GM19043 (cell line): ENCODE data around the gene CMYA5.

Experiments used
- ATAC-seq: cut with Tn5 transposase; IDR thresholded peaks from one replicate; pipeline ENCODE4 v1.9.1; 2021; ENCODE audit warnings: low read depth; ENCODE audit not compliant: unreplicated experiment

CMYA5 gene

GRCh38 chr5:79831381-79832309 lies 142.0 kb downstream of the CMYA5 start:
- no peak for ATAC-seq

DNA sequence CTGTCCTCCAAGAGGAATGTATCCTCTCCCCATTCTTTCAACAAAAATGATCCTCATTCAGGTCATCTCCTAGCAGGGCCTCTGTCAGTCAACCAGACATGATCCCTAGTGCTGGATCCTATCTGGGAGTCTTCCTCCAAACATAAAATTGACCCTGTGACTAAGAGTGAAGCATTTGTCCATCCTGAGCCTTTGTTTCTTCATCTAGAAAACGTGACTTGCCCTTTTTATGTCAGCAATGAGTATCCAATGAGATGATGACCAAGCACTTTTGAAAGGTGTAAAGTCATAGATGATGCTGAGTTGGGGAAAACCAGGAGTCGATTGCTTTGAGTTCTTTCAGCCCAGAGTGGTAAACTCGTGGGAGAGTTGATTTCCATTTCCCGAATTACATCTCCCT lies 143.3 kb downstream of the CMYA5 start:
- ATAC-seq: no peak

- no peak for ATAC-seq
These were observed 144.6 kb downstream of the CMYA5 start for GRCh38 chr5:79834098-79834753.

DNA sequence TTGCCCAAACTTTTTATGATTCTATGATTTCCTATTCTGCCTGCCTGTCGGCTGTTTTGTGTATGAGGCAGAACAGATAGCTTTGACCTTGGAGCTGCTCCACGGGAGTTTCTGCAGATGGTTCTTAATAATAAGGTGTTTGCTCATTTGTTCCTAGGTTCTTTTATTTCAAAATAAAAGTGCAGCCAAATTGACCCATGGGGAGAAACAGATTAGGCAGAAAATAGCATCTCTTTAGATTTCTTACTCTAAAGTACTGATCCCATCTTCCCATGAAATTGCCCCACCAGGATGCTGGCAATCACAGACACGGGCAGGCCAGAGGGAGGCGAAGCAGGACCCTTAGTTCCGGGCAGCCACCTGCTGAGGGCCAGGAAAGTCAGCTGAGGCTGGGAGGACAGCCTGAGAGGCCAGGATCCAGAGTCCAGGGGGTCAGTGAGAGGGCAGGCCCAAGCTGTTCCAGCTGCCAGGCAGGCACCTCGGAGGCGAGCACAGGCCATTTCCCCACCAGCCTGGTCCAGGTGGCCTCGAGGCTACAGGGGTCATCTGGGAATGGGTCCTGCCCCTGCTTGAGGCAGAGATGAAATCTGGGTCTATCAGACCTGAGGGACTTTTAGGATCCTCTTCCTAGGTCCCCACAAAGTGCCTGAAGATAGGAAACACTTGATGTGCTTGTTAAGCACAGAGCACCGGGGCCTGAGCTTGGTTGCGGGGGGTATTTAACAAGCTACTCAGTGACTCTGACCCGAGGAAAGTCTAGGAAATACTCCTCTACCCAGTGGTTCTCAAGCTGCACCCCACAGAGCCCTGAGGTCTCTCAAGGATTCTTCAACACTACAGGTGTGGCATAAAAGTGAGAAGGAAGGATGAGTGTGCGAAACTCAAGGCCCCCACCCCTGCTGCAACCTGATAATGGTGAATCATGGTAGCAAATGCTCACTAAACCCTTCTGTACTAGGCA lies 145.4 kb downstream of the CMYA5 start:
- ATAC-seq: no peak

DNA sequence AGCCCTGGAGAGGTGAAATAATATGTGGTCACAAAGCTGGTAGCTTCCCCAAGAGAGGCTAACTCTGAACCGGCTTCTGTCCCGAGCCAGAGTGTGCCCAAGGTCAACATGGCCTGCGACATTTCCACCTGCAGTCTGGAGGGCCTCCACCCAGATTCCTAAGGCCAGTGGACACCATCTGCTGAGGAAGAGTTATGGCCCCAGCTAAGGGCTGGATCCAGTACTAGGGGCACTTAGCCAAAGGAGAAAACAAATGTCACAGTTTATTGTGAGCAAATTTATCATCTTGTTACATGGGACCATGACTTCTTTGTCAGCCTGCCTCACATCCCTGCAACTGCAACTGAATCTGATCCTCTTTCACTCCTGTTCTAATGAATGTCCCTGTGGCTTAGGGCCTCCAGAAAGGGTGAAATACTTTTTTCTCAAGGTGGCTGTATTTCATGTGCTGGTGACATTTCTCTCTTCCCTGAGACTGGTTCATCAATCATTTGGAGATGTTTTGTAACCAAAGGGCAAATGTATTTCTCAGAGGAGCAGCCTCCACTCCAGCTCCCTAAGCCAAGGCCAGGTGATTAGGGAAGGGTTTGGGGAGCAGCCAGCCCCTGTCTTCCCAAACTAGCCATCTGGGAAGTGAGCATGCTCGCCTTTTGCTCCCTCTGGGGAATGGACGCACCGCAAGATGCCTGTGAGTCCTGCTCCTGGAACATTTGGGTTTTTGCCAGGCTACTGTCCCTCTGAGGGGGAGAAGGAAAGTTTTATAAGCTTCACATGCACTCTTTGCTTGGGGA lies 148.3 kb downstream of the CMYA5 start:
- no peak for ATAC-seq

GRCh38 chr5:79840084-79840990 lies 150.7 kb downstream of the CMYA5 start:
- ATAC-seq: no peak

- ATAC-seq: no peak
These were observed 151.5 kb downstream of the CMYA5 start for GRCh38 chr5:79841172-79841571.

DNA sequence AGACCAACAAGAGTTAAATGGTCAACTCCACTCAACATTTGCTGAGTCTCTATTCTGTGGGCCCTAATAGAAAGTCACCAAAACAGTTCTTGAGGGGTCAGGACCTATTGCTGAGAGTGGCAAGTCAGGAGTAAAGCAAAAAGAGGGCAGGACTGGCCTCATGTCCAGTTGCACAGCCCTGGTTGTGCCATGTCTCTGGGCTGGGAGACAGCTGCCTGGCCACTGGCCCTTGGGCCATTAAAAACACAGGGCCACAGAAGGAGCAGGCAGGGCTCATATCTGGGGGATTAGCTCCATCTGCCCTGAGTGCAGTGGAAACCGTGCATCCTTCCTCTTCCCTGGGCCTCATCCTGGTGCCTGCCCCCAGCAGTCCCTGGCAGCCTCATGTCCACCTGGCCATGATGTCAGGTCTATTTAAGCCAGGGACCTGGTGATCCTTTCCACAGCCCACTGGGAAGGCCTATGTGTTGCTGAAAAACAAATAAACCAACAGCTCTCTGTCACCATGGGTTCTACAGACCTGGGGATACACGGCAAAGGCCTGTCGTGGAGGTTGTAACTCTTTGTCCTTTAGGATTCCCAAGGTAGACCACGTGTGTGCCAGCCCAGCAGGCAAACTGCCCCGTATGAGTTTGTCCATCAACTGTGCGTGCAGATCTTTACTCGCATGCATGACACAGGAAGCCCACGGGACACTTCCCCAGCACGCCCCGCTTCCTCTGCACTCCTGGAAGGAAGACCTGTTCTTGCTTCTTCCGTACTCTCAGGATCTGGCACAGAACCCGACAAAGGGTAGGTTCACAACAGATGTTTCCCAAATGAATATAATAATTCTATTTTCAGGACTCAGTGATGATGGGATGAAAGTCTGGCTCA lies 152.6 kb downstream of the CMYA5 start:
- ATAC-seq: no peak

- no peak for ATAC-seq
These were observed 153.4 kb downstream of the CMYA5 start for GRCh38 chr5:79842991-79843390.

- no peak for ATAC-seq
These were observed 154.1 kb downstream of the CMYA5 start for GRCh38 chr5:79843450-79844388.

DNA sequence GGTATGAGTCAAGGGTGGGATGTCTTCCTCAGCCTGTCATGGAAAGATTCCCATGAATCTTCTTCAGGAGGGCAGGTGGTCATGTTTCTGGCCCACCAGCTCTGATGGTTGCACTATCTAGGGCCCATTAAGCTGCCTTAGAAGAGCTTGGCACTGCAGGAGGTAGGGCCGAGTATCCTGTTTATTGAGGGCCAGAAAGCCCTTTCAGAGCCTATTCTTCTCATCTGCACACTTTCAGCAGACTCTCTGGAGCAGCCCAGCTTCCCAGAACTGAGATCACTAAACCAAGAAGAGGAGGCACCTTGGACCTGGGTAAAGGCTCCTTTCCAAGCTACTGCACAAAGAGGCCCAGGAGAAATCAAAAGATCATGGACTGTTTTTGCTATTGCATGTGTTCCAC lies 154.9 kb downstream of the CMYA5 start:
- ATAC-seq: no peak

DNA sequence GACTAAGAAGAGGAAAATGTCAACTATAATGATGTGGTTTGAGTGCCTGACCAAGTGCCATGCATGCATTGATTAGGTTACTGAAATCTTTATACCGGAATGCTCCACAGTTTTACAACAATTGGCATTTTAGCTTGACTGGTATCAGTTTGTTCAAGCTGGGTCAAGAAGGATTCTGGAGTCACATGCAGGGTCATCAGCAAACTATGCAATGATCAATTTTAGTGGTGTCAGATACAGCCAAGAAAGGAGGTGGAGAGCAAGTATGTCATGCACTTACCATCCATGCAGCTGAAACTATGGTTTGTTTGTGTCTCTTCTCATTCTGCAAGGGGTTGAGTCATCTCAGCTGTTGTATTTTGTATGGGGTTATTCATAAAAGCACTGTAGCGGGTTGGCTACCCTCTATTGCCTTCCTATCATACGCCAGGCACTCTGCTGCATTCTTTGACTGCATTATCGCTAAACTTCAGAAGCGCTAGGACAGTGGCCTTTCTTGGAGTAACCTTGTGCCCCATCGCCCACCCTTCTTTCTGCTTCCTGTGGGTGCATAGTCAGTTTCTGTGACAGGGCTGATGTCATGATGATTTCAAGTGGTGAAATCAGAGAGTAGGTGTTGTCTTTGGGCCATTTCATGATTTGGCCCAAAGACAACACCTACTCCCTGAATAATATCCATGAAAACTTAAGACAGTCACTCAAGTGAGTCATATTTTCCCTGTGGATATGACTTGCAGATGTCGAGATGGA lies 156.0 kb downstream of the CMYA5 start:
- no peak for ATAC-seq

GRCh38 chr5:79846198-79846521 lies 156.5 kb downstream of the CMYA5 start:
- no peak for ATAC-seq

GRCh38 chr5:79847561-79847960 lies 157.9 kb downstream of the CMYA5 start:
- ATAC-seq: no peak

DNA sequence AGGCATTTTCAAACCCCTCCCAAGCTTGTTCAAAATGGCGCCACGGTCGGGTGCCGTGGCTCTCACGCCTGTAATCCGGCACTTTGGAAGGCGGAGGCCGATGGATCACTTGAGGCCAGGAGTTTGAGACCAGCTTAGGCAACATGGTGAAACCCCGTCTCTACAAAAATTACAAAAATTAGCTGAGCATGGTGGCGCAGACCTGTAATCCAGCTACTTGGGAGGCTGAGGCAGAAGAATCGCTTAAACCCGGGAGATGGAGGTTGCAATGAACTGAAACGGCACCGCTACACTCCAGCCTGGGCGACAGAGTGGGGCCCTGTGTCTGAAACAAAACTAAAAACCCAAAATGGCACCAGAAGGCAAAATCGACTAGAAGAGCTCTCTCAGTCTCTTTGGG lies 159.4 kb downstream of the CMYA5 start:
- ATAC-seq: no peak
